Smooth muscle cell (in vitro differentiated cells): Measurements from ENCODE around the gene PPFIBP2. TPM values are rescaled to one million over a fixed set of nuclear protein-coding genes. Genes with fewer than 3 reads are reported as not detected.
"Not testable (repeated sequence)": the region's sequence is repeated elsewhere in the genome, so short reads cannot be mapped to it uniquely, and the experiment has no call there.

Experiments
- DNase-seq: peaks from one replicate; lab custom pipeline; 2025; ENCODE audit not compliant: unreplicated experiment; lab: John Stamatoyannopoulos, UW
- H2AFZ ChIP-seq: fragments of 200-600 bp; sonication (generic); 2 replicates; pipeline ENCODE4 v1.6.0; 2016; ENCODE audit warnings: antibody characterized with exemption, low read depth, mild to moderate bottlenecking
- H3F3A ChIP-seq: fragments of 200-600 bp; sonication (generic); 2 replicates; pipeline ENCODE4 v1.6.0; 2017; ENCODE audit warnings: antibody characterized with exemption, low read depth
- H3K27ac ChIP-seq: fragments of 200-600 bp; sonication (generic); 2 replicates; pipeline ENCODE4 v1.5.1; 2016; ENCODE audit warnings: low read depth, mild to moderate bottlenecking
- H3K27me3 ChIP-seq: fragments of 200-600 bp; sonication (generic); 2 replicates; pipeline ENCODE4 v1.6.1; 2016; ENCODE audit warnings: low read depth, mild to moderate bottlenecking
- H3K36me3 ChIP-seq: fragments of 200-600 bp; sonication (generic); 2 replicates; pipeline ENCODE4 v1.5.1; 2016; ENCODE audit warnings: low read depth
- H3K4me1 ChIP-seq: fragments of 200-600 bp; sonication (generic); 2 replicates; pipeline ENCODE4 v1.5.1; 2016; ENCODE audit warnings: low read depth
- H3K4me2 ChIP-seq: fragments of 200-600 bp; sonication (generic); 2 replicates; pipeline ENCODE4 v1.6.0; 2016; ENCODE audit warnings: mild to moderate bottlenecking
- H3K4me3 ChIP-seq: fragments of 200-600 bp; sonication (generic); 2 replicates; pipeline ENCODE4 v1.5.1; 2016; ENCODE audit warnings: mild to moderate bottlenecking
- H3K79me2 ChIP-seq: fragments of 200-600 bp; sonication (generic); 2 replicates; pipeline ENCODE4 v1.6.0; 2016; ENCODE audit warnings: low read depth, mild to moderate bottlenecking
- H3K9ac ChIP-seq: fragments of 200-600 bp; sonication (generic); 2 replicates; pipeline ENCODE4 v1.6.0; 2016; ENCODE audit warnings: low read depth
- H3K9me3 ChIP-seq: fragments of 200-600 bp; sonication (generic); replicated peaks from 2 replicates; pipeline ENCODE4 v1.5.1; 2016; ENCODE audit warnings: low read depth
- H4K20me1 ChIP-seq: fragments of 200-600 bp; sonication (generic); 2 replicates; pipeline ENCODE4 v1.6.0; 2016; ENCODE audit warnings: low read depth
- whole genome bisulfite sequencing: methylation state at CpG from one replicate; pipeline ENCODE4 v1.1.7; 2016; ENCODE audit warnings: low lambda C conversion rate; 5-methylcytosine and 5-hydroxymethylcytosine counted together
- polyA plus RNA-seq: library from polyadenylated mRNA; unstranded; fragments of >200 nt; fragmentation: Nextera tagmentation; extraction: Ambion mirVana; gene quantifications from 2 replicates; pipeline ENCODE4 v1.2.1, GENCODE V29; 2016
- total RNA-seq: library from RNA; depleted of rRNA; stranded (reverse); fragments of >200 nt; gene quantifications from 2 replicates; pipeline ENCODE4 v1.2.3, GENCODE V29; 2014
- TF ChIP-seq, protein P1 (sequence below): fragments of 200-600 bp; sonication (generic); IDR thresholded peaks from 2 replicates; pipeline ENCODE4 v1.5.1; 2017; ENCODE audit warnings: borderline replicate concordance, mild to moderate bottlenecking, antibody characterized with exemption; ENCODE audit not compliant: insufficient read depth, poor library complexity, severe bottlenecking

PPFIBP2 gene
- total and polyA plus RNA-seq, 2 experiments from 2014 or later = 9.8 to 20.2 TPM

DNA sequence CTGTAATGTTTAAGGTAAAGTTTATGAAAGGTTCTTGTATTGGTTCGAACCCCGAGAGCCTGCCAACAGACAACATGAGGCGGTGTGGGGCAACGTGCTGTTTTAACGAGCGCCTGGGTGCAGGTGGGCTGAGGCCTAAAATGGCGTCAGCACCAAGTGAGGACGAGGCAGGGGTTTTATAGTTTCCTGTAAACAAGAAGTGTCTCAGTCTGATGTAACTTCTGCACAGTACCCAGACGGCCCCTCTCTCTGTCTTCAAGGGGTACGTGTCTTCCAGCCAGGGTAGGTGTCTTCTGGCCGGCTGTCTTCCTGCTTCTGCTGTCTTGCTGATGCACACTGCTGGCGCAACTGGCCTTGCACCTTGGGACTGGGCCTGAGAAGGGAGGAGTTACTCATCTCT is 2.7 kb downstream of the PPFIBP2 start:
- WGBS = 76% methylated on average over 12 of the region's 12 CpGs
- H3K4me2 ChIP-seq = no peak overlapping the region

DNA sequence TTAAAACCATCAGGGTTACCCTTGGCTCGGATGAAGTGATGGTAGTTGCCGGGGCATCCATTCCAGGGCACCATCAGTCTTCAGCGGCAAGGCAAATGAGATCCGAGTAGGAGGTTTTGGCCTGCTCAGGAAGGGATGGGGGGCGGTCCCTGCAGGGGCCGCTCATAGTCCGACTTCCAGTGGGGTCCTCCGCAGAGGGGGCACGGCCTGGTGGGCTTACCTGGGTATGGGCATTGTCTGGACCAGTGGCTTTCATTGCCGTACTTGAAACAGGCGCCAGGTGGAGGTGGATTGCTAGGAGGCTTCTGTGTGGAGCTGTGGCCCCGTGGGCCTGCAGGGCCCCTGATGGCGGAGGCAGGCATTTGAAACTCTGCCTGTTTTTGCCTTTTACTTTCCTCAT is 3.9 kb downstream of the PPFIBP2 start:
- DNase-seq, H3K4me2 ChIP-seq, H2AFZ ChIP-seq, H3K4me1 ChIP-seq, H3K27ac ChIP-seq, H3K9me3 ChIP-seq, H3K9ac ChIP-seq, H3F3A ChIP-seq, H3K36me3 ChIP-seq, H3K4me3 ChIP-seq, H3K27me3 ChIP-seq, H4K20me1 ChIP-seq: not testable (repeated sequence)
- peaks cover 10% of the 10 kb centered on the region for H3K79me2 ChIP-seq
- WGBS = 98% methylated on average over 13 of the region's 13 CpGs

More for the DNA sequence above, 2.7 kb downstream of the PPFIBP2 start:
- Histone ChIP-seq H3K79me2 (peaks cover 10% of the 10 kb centered on the region), H3K4me3 (no peak overlapping the region), H3K9ac (no peak overlapping the region), H3F3A (no peaks in the 10 kb centered on the region), H4K20me1 (no peaks in the 10 kb centered on the region), H3K27ac (no peak overlapping the region), H3K4me1 (peaks cover 12% of the 10 kb centered on the region), H2AFZ (no peak overlapping the region), H3K27me3 (no peaks in the 10 kb centered on the region), H3K9me3 (no peaks in the 10 kb centered on the region), H3K36me3 (no peaks in the 10 kb centered on the region)
- TF ChIP-seq, protein P1, sequence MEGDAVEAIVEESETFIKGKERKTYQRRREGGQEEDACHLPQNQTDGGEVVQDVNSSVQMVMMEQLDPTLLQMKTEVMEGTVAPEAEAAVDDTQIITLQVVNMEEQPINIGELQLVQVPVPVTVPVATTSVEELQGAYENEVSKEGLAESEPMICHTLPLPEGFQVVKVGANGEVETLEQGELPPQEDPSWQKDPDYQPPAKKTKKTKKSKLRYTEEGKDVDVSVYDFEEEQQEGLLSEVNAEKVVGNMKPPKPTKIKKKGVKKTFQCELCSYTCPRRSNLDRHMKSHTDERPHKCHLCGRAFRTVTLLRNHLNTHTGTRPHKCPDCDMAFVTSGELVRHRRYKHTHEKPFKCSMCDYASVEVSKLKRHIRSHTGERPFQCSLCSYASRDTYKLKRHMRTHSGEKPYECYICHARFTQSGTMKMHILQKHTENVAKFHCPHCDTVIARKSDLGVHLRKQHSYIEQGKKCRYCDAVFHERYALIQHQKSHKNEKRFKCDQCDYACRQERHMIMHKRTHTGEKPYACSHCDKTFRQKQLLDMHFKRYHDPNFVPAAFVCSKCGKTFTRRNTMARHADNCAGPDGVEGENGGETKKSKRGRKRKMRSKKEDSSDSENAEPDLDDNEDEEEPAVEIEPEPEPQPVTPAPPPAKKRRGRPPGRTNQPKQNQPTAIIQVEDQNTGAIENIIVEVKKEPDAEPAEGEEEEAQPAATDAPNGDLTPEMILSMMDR = no peak
- no peak for DNase-seq

DNA sequence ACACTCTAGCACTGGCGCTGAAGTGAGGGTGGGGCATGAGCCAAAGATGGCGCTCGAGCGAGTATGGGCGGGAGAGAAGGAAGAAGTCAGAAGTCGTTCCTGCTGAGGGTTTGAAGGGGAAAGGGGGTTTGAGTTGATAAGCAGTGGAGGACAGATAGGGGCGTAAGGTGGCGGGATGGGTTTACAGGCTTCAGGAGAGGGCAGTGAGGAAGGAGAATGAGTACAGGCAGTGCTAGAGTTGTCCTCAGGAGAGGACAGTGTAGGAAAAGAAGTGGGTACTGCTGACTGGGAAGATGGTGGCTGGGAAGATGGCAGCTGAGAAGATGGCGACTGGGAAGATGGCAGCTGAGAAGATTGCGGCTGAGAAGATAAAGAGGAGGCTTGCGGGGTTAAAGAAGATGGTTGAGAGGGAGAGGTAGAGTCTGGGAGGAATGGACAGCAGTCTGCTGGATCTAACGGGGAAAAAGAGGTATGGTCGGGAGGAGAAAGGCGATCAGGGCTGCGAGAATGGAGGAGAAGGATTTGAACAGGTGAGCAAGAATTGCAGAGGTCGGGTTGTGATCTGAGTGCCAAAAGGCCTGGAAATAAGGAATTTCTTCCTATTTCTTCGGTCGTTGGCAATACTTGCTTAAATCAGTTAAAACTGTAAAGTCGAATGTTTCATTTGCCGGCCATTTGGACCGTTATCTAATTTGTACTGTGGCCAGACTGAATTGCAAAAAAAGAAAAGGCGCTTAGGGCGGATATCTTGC is 5.2 kb downstream of the PPFIBP2 start:
- Histone ChIP-seq H3K4me2 (no peak overlapping the region), H3K27me3 (no peaks in the 10 kb centered on the region), H3K36me3 (no peaks in the 10 kb centered on the region), H3K4me1 (peaks cover 4% of the 10 kb centered on the region), H2AFZ (no peak overlapping the region), H3K9ac (no peak overlapping the region), H3F3A (no peaks in the 10 kb centered on the region), H3K27ac (no peak overlapping the region), H3K4me3 (no peak overlapping the region), H4K20me1 (no peaks in the 10 kb centered on the region), H3K79me2 (peaks cover 10% of the 10 kb centered on the region), H3K9me3 (no peaks in the 10 kb centered on the region)
- DNase-seq = no peak
- WGBS = 95% methylated on average over 23 of the region's 23 CpGs
- TF ChIP-seq, protein P1 = no peak

DNA sequence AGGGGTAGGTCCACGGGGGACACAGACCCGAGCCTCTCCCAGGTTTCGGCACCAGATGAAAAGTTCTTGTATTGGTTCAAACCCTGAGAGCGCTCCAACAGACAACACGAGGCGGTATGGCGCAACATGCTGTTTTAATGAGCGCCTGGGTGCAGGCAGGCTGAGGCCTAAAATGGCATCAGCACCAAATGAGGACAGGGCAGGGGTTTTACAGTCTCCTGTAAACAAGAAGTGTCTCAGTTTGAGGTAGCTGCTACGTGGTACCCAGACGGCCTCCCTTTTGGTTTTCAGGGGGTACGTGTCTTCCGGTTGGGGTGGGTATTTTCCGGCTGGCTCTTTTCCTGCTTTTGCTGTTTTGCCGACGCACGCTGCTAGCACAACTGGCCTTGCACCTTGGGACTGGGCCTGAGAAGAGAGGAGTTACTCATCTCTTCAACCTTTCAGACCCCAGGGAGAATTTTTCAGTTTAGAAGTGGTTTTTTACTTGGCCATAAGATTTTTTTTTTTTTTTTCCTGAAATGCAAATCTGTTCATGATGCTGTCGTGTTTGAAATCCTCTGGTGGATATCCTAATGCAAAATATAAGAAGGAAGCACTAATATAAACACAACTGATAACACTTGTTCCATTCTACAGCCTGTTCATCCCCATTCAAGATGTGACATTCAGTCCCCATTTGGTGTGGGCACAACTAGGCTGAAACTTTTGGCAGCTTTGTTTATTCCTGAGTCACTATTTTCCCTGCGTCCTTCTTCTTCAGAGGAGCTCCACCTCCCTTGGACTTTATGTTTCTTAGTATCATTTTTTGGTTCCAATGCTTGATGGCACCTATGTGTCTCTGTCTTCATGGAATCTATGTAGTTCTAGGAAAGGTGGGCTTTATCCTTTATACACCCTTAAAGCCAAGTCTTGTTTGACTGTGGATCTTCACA is 6.5 kb downstream of the PPFIBP2 start:
- H3K27me3 ChIP-seq = no peaks in the 10 kb centered on the region
- WGBS = 76% methylated on average over 18 of the region's 18 CpGs
- no peaks in the 10 kb centered on the region for H3K4me1 ChIP-seq
- H2AFZ ChIP-seq = no peak overlapping the region
- H3K4me2 ChIP-seq = peak overlapping the region; percentile 12
- no peak for DNase-seq
- H3K27ac ChIP-seq = peak overlapping the region; percentile 8
- peaks cover 4% of the 10 kb centered on the region for H3K79me2 ChIP-seq
- no peaks in the 10 kb centered on the region for H4K20me1 ChIP-seq
- no peaks in the 10 kb centered on the region for H3F3A ChIP-seq
- no peak overlapping the region for H3K9ac ChIP-seq
- TF ChIP-seq, protein P1 = no peak
- H3K36me3 ChIP-seq = no peaks in the 10 kb centered on the region
- H3K4me3 ChIP-seq = no peak overlapping the region
- no peaks in the 10 kb centered on the region for H3K9me3 ChIP-seq
